ENCODE results near the gene SNTN.

The SNTN gene

DNA sequence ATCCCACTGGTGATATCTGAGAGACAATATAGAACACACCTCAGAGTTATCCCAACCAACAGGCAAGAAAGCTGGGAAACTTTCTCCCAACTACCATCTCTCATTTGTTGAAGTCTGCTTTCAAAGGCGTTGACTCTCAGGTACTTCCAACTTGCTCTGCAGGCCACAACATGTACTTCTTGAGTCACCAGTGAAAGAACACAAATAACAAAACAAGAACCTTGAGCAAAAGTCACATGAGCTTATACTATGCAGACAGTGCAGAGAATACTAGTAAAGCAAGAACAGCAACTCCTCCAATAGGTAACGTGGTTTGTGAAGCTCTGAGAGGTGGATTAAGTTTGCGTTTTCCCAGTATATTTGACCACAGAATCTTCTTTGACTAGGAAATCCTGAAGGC is 20.6 kb downstream of the SNTN start:
- no peak for DNase-seq (ENCODE audit: low read depth in 2 of 2)

DNA sequence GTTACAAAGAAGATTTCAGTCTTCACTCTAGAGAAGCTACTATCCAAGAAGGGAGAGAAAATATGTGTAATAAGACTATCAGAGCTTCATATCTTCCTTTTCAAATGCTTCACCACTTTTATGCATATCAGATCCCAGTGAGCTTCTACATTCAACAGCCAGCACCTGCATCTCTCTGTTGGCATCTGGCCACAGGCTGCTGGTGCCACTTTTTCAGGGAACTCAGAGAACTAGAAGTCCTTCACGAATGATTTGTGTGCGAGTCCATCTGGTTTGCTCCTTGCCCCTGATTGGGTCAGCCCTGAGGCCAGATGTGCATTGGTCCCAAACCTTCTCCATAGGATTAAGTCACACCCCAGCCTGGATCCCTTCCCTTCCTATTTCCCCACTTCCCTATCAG is 22.1 kb downstream of the SNTN start:
- no peak for DNase-seq (ENCODE audit: low read depth in 2 of 2)

DNA sequence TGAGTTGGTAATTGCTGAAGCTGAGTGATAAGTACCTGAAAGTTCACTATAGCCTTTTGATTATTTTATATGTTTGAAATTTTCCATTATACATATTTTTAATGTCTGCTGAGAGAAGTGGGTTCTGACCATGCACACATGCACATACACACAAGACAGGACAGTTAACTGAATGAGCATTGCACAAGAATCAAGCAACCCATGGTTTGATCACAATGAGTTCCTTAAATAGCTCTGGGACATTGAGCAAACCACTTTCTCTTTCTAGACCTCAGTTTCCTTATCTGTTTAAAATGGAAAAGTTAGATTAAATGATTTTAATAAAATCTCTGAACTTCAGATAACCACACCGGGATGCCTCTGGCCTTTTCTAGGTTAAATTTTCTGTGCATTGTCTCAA is 26.7 kb downstream of the SNTN start:
- DNase-seq (ENCODE audit: low read depth in 2 of 2): no peak

DNA sequence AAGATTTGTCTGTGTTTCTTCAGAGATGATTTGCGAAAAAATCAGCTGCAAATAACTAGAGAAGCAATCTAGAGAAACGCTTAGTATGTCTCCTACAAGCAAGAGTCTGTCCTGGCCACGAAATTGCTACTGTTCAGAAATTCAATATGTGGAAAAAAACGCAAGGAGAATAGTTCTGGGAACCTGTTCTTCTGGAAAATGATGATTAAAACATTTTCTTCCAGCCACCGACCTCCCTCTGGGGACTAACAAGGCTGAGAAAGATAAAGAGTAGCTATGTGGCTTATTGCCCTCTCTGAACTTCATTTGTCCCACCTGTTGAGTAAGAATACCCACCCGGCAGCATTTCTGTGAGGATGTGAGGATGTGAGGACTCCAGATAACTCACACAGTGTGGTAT is 31.6 kb downstream of the SNTN start:
- DNase-seq (ENCODE audit: low read depth in 2 of 2): no peak

DNA sequence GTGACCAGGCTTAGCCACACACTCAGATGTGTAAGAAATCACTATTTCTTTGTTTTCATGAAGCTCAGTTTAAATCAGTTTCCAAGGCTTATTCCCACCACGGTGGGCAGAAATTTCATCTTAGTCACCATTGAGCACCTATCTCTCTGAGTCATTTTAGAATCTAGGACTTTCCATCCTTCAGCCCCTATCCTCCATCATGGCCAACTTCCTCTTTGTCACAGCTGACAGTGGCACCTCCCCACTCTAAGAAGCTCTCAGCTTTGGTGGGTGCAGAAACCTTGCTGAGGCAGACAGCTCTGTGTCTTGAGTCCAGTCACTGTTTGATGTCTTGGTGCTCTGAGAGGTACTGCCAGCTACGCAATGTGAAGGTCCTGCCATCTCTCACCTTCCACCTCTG is 32.9 kb downstream of the SNTN start:
- DNase-seq (ENCODE audit: low read depth in 2 of 2): no peak

DNA sequence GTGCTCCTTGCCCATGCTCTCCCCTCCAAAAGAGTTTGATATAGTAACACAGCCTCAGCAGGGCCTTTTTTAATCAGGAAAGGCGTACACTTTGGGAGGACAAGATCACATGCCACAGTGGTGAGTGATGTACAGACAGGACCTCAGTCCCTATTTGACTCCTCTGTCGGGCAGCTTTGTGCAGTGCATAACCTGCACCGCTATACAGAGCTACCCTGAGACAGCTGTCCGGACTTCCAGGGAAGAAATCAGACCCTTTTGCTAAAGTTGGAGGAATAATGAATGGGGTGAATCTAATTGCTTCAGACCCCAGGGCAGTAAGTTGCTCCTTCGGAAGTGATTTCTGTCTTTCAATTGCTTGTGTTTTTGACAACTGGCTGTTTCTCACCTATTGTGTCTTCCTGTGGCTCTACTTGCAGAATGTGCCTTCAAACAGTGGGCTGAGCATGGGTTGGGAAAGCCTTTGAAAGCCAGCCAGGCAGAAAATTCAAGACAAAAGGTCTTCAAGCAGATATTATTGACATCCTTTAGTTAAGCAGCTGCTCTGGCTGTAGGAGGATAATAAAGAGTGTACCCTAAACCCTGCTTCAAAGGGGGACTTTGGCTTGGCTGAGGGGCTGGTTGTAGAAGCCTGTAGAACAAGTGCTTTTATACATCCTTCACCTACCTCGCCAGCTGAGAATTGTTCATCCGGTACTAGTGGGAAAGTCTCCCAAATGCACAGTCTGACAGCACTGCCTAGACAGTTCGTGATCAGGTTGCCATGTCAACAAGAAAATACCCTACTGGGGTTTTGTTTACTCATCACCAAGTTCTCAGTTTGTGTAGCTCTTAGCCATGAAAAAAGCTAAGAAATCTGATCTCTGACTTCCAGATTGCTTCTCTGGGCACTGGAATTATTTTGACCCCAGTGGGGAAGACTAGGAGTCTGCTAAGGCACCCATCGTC is 35.1 kb downstream of the SNTN start:
- no peak for DNase-seq (ENCODE audit: low read depth in 2 of 2)

DNA sequence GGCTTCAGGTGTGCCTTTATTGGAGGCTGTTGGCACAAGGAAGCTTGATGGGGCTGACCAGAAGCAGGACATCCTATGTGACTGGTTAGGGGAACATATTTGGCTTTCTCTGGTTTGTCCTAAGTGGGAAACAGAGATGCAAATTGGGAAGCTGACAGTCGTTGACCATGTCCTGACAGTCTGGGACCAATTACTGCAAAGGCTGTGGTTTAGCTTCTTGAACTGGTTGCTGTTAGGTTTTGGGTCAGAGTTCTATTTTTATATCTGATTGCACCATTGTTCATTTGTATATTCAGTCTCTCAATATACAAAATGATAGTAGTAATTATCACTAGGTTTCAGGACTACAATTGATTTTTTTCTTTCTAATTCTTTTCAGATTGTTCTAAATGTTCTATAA is 36.8 kb downstream of the SNTN start:
- DNase-seq (ENCODE audit: low read depth in 2 of 2): no peak

DNA sequence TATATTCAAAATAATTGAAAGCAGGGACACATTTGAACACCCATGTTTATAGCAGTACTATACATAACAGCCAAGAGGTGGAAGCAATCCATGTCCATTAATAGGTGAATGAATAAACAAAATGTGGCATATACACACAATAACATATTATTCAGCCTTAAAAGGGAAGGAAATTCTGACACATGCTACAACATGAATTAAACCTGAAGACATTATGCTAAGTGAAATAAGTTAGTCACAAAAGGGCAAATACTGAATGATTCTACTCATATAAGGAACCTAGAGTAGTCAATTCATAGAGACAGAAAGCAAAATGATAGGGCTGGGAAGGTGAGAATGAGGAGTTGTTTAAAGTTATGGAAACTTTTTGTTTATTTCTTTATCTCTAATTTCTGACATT is 40.9 kb downstream of the SNTN start:
- no peak for DNase-seq (ENCODE audit: low read depth in 2 of 2)

DNA sequence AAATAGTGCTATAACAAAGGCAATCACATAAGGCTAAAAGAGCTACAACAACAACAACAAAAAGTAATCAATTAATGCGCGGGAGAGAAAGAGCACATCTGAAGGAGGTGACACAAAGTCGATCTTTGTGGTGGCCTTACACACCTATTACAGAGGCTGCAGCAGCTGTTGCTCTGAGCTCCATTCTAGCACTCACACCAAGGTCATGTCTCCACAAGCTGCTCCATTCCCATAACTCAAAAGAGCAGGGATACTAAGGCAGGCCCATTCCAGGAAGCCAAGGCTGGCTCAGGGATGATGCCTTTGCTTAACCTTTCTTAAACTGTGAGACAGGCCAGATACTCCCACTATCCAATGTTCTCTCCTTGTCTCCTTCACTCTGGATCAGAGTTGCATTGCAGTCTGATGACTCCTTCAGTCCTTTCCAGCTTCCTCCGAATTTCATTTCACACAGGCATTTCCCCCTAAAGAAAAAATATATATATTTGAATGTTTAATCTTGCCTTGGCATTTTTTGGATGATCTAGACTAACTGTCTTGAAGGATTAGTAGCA is 52.7 kb downstream of the SNTN start:
- DNase-seq (ENCODE audit: low read depth in 2 of 2): no peak

DNA sequence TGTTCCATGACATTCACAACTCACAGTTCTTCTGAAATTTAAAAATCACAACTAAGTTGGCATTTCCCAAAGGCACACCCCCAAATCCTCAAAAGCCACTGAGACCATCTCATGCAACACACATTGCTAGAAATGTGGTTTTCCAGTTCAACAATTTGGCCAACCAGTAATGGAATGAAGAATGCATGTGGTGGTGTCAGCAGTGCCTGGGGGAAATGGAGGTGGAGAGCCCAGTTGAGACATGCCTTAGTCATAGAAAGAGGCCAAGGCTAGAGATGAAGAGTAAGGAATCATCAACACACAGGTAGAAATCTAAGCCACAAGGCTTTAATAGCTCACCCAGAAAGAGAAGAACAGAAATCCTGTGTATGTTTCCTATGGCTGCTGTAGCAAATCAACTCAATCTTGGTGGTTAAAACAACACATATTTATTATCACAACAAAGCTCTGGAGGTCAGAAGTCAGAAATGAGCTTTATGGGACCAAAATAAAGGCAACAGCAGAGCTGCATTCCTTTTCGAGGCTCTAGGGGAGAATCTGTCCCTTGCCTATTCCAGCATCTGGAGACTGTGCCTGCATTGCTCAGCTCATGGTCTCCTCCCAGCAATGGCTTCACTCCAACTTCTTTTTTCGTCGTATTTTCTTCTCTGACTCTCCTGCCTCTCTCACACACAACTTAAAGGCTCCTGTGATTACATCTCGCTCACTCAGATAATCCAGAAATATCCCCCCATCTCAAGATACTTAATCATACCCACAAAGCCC is 54.0 kb downstream of the SNTN start:
- no peak for DNase-seq (ENCODE audit: low read depth in 2 of 2)

DNA sequence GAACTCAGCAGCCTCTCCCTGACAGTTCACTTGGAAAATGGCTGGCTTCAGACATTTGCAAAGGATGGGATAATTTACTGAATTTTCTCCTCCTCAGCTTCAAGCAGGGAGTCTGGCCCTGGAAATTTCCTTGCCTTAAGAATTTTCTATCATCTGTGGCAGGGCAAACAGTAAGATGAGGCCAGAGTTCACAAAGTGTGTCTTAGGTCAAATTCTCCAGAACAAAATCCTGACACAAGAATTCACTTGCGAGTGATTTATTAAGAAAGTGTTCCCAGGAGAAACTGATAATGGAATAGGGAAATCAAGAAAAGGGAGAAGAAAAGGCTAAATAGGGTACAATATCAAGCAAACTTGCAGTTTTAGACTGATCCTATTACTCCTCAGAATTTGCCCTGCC is 55.3 kb downstream of the SNTN start:
- no peak for DNase-seq (ENCODE audit: low read depth in 2 of 2)

DNA sequence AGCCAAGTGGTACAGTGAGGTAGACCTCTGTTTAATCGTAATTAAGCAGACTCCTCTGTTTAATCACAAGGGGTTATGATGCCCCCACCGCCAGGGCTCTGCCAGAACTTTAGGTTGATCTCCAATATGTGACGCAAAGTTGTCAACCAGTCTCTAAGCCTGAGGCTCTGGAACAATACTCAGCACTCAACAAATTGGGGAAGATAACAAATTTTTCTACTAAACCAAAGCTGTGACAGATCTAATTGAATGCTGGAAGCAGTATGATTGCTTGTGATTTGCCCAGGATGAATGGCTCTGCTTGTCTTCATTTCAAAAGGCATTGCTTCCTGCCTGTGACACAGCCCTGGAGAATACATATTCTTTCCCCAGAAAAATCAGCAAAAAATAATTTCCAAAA is 57.1 kb downstream of the SNTN start:
- DNase-seq (ENCODE audit: low read depth in 2 of 2): no peak
